ENCODE results near the gene NDUFB5. TPM values are rescaled to one million over a fixed set of nuclear protein-coding genes. Genes with fewer than 3 reads are reported as not detected.

NDUFB5 gene
- 10 to 100 TPM; 63.7 to 69.3 TPM for total RNA-seq

- DNase-seq (ENCODE audit: low spot score) (peak; percentile 92), ATAC-seq (peak; percentile 97 to 100)
- Mint-ChIP-seq H3K4me1 (ENCODE audit: low read depth in 2 of 2) (peaks cover 29 to 33% of the 10 kb centered on the region in 2 donors), H3K36me3 (peaks cover 15% of the 10 kb centered on the region), H3K27me3 (no peaks in the 10 kb centered on the region), H3K27ac (peak within 1 kb of the TSS; percentile 95 to 99), H3K4me3 (peak within 1 kb of the TSS; percentile 95), H3K9me3 (no peaks in the 10 kb centered on the region)
Measured at GRCh38 chr3:179604321-179605078, at the start of gene NDUFB5, which contains the start of gene MRPL47. Gene NDUFB5 (plus strand): TSS chr3:179604794. CDS start chr3:179604816, 22 bp downstream. Gene MRPL47 (minus strand): TSS chr3:179604638. CDS start chr3:179604624, 14 bp downstream.

- DNase-seq (ENCODE audit: low spot score) (no peak), ATAC-seq (no peak)
- peaks cover 12% of the 10 kb centered on the region in 2 donors for H3K4me1 Mint-ChIP-seq (ENCODE audit: low read depth in 2 of 2)
- H3K9me3 Mint-ChIP-seq, result no peaks in the 10 kb centered on the region
- H3K27me3 Mint-ChIP-seq, result peaks cover 0 to 9% of the 10 kb centered on the region in 2 donors
- no peaks in the 10 kb centered on the region for H3K36me3 Mint-ChIP-seq
- H3K4me3 Mint-ChIP-seq, result no peak overlapping the region
- H3K27ac Mint-ChIP-seq, result no peak overlapping the region
Measured at GRCh38 chr3:179558742-179559364, 45.7 kb upstream of the NDUFB5 start.

GRCh38 chr3:179560791-179561190 is 43.8 kb upstream of the NDUFB5 start:
- no peaks in the 10 kb centered on the region for H3K9me3 Mint-ChIP-seq
- H3K4me3 Mint-ChIP-seq, result no peak overlapping the region
- H3K36me3 Mint-ChIP-seq, result no peaks in the 10 kb centered on the region
- peaks cover 20 to 23% of the 10 kb centered on the region in 2 donors for H3K4me1 Mint-ChIP-seq (ENCODE audit: low read depth in 2 of 2)
- no peak overlapping the region for H3K27ac Mint-ChIP-seq
- H3K27me3 Mint-ChIP-seq, result peaks cover 0 to 9% of the 10 kb centered on the region in 2 donors
- ATAC-seq (no peak), DNase-seq (ENCODE audit: low spot score) (no peak)

GRCh38 chr3:179562591-179563270 is 41.9 kb upstream of the NDUFB5 start, which contains the start of gene ACTL6A:
Gene ACTL6A (plus strand): TSS chr3:179562926. CDS start chr3:179563093, 167 bp downstream.
- Mint-ChIP-seq H3K27ac (peak within 1 kb of the TSS; percentile 76 to 88), H3K4me1 (ENCODE audit: low read depth in 2 of 2) (peaks cover 23 to 27% of the 10 kb centered on the region in 2 donors), H3K27me3 (peaks cover 0 to 6% of the 10 kb centered on the region in 2 donors), H3K4me3 (peak within 1 kb of the TSS; percentile 93), H3K36me3 (no peaks in the 10 kb centered on the region), H3K9me3 (no peaks in the 10 kb centered on the region)
- peak; percentile 99 for DNase-seq (ENCODE audit: low spot score)
- ATAC-seq, result peak; percentile 98

- peaks cover 0 to 6% of the 10 kb centered on the region in 2 donors for H3K27me3 Mint-ChIP-seq
- no peaks in the 10 kb centered on the region for H3K36me3 Mint-ChIP-seq
- ATAC-seq, result peak; percentile 40 to 64
- DNase-seq (ENCODE audit: low spot score), result peak; percentile 73
- H3K4me3 Mint-ChIP-seq, result peak overlapping the region; percentile 93
- H3K9me3 Mint-ChIP-seq, result no peaks in the 10 kb centered on the region
- H3K4me1 Mint-ChIP-seq (ENCODE audit: low read depth in 2 of 2), result peaks cover 23 to 27% of the 10 kb centered on the region in 2 donors
- H3K27ac Mint-ChIP-seq, result peak overlapping the region; percentile 76 to 88
Measured at GRCh38 chr3:179563271-179563783, 41.3 kb upstream of the NDUFB5 start.

- peaks cover 23 to 27% of the 10 kb centered on the region in 2 donors for H3K4me1 Mint-ChIP-seq (ENCODE audit: low read depth in 2 of 2)
- H3K9me3 Mint-ChIP-seq, result no peaks in the 10 kb centered on the region
- DNase-seq (ENCODE audit: low spot score) (no peak), ATAC-seq (no peak)
- H3K4me3 Mint-ChIP-seq, result peak overlapping the region; percentile 7
- peaks cover 7% of the 10 kb centered on the region for H3K36me3 Mint-ChIP-seq
- no peak overlapping the region for H3K27ac Mint-ChIP-seq
- peaks cover 0 to 4% of the 10 kb centered on the region in 2 donors for H3K27me3 Mint-ChIP-seq
Measured at GRCh38 chr3:179565496-179565895, 39.1 kb upstream of the NDUFB5 start.

- no peaks in the 10 kb centered on the region for H3K4me1 Mint-ChIP-seq (ENCODE audit: low read depth in 2 of 2)
- H3K4me3 Mint-ChIP-seq, result no peak overlapping the region
- ATAC-seq (no peak), DNase-seq (ENCODE audit: low spot score) (no peak)
- H3K36me3 Mint-ChIP-seq, result peaks cover 21% of the 10 kb centered on the region
- H3K9me3 Mint-ChIP-seq, result no peaks in the 10 kb centered on the region
- no peak overlapping the region for H3K27ac Mint-ChIP-seq
- H3K27me3 Mint-ChIP-seq, result no peaks in the 10 kb centered on the region
Measured at GRCh38 chr3:179580992-179581391, 23.6 kb upstream of the NDUFB5 start.

- Mint-ChIP-seq H3K4me3 (no peak overlapping the region), H3K36me3 (peaks cover 29% of the 10 kb centered on the region), H3K27me3 (no peaks in the 10 kb centered on the region), H3K27ac (peak overlapping the region; percentile 59 to 73), H3K9me3 (no peaks in the 10 kb centered on the region), H3K4me1 (ENCODE audit: low read depth in 2 of 2) (peaks cover 3 to 4% of the 10 kb centered on the region in 2 donors)
- ATAC-seq, result peak in 1 of 2 donors; percentile 62
- no peak for DNase-seq (ENCODE audit: low spot score)
Measured at GRCh38 chr3:179589143-179589542, 15.5 kb upstream of the NDUFB5 start.

- Mint-ChIP-seq H3K4me3 (no peak overlapping the region), H3K9me3 (no peaks in the 10 kb centered on the region), H3K36me3 (peaks cover 26% of the 10 kb centered on the region), H3K27me3 (no peaks in the 10 kb centered on the region), H3K27ac (no peak overlapping the region), H3K4me1 (ENCODE audit: low read depth in 2 of 2) (peaks cover 3 to 4% of the 10 kb centered on the region in 2 donors)
- DNase-seq (ENCODE audit: low spot score), result no peak
- no peak for ATAC-seq
Measured at GRCh38 chr3:179590669-179591068, 13.9 kb upstream of the NDUFB5 start.

GRCh38 chr3:179591313-179591712 is 13.3 kb upstream of the NDUFB5 start:
- no peak for DNase-seq (ENCODE audit: low spot score)

GRCh38 chr3:179599531-179599930 is 5.1 kb upstream of the NDUFB5 start:
- Mint-ChIP-seq H3K9me3 (no peaks in the 10 kb centered on the region), H3K4me3 (no peak overlapping the region), H3K4me1 (ENCODE audit: low read depth in 2 of 2) (peaks cover 4 to 8% of the 10 kb centered on the region in 2 donors), H3K27me3 (no peaks in the 10 kb centered on the region), H3K36me3 (peaks cover 18% of the 10 kb centered on the region), H3K27ac (no peak overlapping the region)
- DNase-seq (ENCODE audit: low spot score), result no peak
- ATAC-seq, result no peak

More at GRCh38 chr3:179591313-179591712, 13.3 kb upstream of the NDUFB5 start:
- Mint-ChIP-seq H3K4me3 (no peak overlapping the region), H3K4me1 (ENCODE audit: low read depth in 2 of 2) (peaks cover 3 to 4% of the 10 kb centered on the region in 2 donors), H3K27ac (no peak overlapping the region), H3K36me3 (peaks cover 21% of the 10 kb centered on the region), H3K27me3 (no peaks in the 10 kb centered on the region), H3K9me3 (no peaks in the 10 kb centered on the region)
- ATAC-seq, result no peak

- ATAC-seq, result no peak
- Mint-ChIP-seq H3K9me3 (no peaks in the 10 kb centered on the region), H3K27ac (peak overlapping the region; percentile 95 to 99), H3K4me3 (peak overlapping the region; percentile 95), H3K27me3 (no peaks in the 10 kb centered on the region), H3K4me1 (ENCODE audit: low read depth in 2 of 2) (peaks cover 26% of the 10 kb centered on the region in 2 donors), H3K36me3 (peaks cover 19% of the 10 kb centered on the region)
- no peak for DNase-seq (ENCODE audit: low spot score)
Measured at GRCh38 chr3:179603321-179603720, 1.3 kb upstream of the NDUFB5 start.

- Mint-ChIP-seq H3K27me3 (no peaks in the 10 kb centered on the region), H3K36me3 (peaks cover 19% of the 10 kb centered on the region), H3K4me3 (peak overlapping the region; percentile 95), H3K9me3 (no peaks in the 10 kb centered on the region), H3K4me1 (ENCODE audit: low read depth in 2 of 2) (peaks cover 28 to 29% of the 10 kb centered on the region in 2 donors), H3K27ac (peak overlapping the region; percentile 95 to 99)
- ATAC-seq, result no peak
- DNase-seq (ENCODE audit: low spot score), result no peak
Measured at GRCh38 chr3:179603831-179604230, 763 bp upstream of the NDUFB5 start.
